ENCODE measurements around the gene SV2B.

The SV2B gene

GRCh38 chr15:91346259-91346658 is 246.2 kb downstream of the SV2B start:
- Histone ChIP-seq H3K36me3 (ENCODE audit: control insufficient read depth in 2 of 2, insufficient read depth in 1 of 2, low read length in 2 of 2) (no peaks in the 10 kb centered on the region), H3K4me3 (ENCODE audit: low read depth, low read length) (no peak overlapping the region), H3K27ac (ENCODE audit: extremely low read depth, low read depth, low read length) (no peak overlapping the region), H3K9me3 (ENCODE audit: control insufficient read depth, insufficient read depth, low read depth, low read length) (no peaks in the 10 kb centered on the region), H3K4me1 (ENCODE audit: control insufficient read depth, insufficient read depth, low read length) (no peaks in the 10 kb centered on the region)
- POLR2A ChIA-PET: no interaction called here
- TF ChIP-seq ZNF548 (tag by site-specific recombination; IDR thresholded peaks at IDR 0.05): no peak
- no peak for TF ChIP-seq ZNF747 (tag by site-specific recombination; IDR thresholded peaks at IDR 0.05)
- no peak for TF ChIP-seq HOXC10 (CRISPR knock-in tag; IDR thresholded peaks at IDR 0.05)
- TF ChIP-seq ZNF621 (tag by site-specific recombination; IDR thresholded peaks at IDR 0.05): no peak
- TF ChIP-seq ZNF280C (tag by site-specific recombination; IDR thresholded peaks at IDR 0.05): no peak
- no peak for TF ChIP-seq ZBTB6 (tag by site-specific recombination; IDR thresholded peaks at IDR 0.05)
- TF ChIP-seq ZBTB10 (tag by site-specific recombination; IDR thresholded peaks at IDR 0.05): no peak
- TF ChIP-seq ZNF660 (tag by site-specific recombination; IDR thresholded peaks at IDR 0.05): no peak
- no peak for TF ChIP-seq ZBTB44 (tag by site-specific recombination; IDR thresholded peaks at IDR 0.05)
- no peak for TF ChIP-seq PRDM6 (tag by site-specific recombination; IDR thresholded peaks at IDR 0.05)
- TF ChIP-seq SCRT1 (tag by site-specific recombination; IDR thresholded peaks at IDR 0.05; ENCODE audit: borderline replicate concordance): no peak
- no peak for TF ChIP-seq ZNF311 (tag by site-specific recombination; IDR thresholded peaks at IDR 0.05; ENCODE audit: borderline replicate concordance)
- no peak for TF ChIP-seq ZNF449 (tag by site-specific recombination; IDR thresholded peaks at IDR 0.05)
- no peak for TF ChIP-seq ZNF664 (tag by site-specific recombination; IDR thresholded peaks at IDR 0.05)
- TF ChIP-seq BCL6B (tag by site-specific recombination; IDR thresholded peaks at IDR 0.05): no peak
- no peak for TF ChIP-seq ATF2 (tag by site-specific recombination; IDR thresholded peaks at IDR 0.05; ENCODE audit: low read depth)
- no peak for TF ChIP-seq ZNF24 (tag by site-specific recombination; IDR thresholded peaks at IDR 0.05)
- no peak for TF ChIP-seq ZNF571 (tag by site-specific recombination; IDR thresholded peaks at IDR 0.05)
- CTCF ChIA-PET: no interaction called here
